Skin of body (tissue), 2 donors: ENCODE measurements around the gene GSC2. TPM values are rescaled to one million over a fixed set of nuclear protein-coding genes. Genes with fewer than 3 reads are reported as not detected.

ENCODE experiments used
- DNase-seq: peaks from one replicate; lab custom pipeline; 2025; lab: John Stamatoyannopoulos, UW
- total RNA-seq: library from RNA; depleted of rRNA; stranded (reverse); fragments of >200 nt; gene quantifications from one replicate; pipeline ENCODE4 v1.2.3, GENCODE V29; 2014

Gene GSC2
- total RNA-seq = not detected

GRCh38 chr22:19149991-19150390, at the start of gene GSC2:
Gene GSC2 (minus strand): TSS chr22:19150292. CDS start chr22:19150283, 9 bp downstream.
- DNase-seq = no peak

GRCh38 chr22:19199479-19199878, 49.4 kb upstream of the GSC2 start:
- no peak for DNase-seq

- DNase-seq = no peak
These were observed 48.1 kb upstream of the GSC2 start for GRCh38 chr22:19197997-19198865.

- no peak for DNase-seq
These were observed 46.9 kb upstream of the GSC2 start for GRCh38 chr22:19196841-19197612.

- no peak for DNase-seq
These were observed 46.0 kb upstream of the GSC2 start for GRCh38 chr22:19195796-19196731.

GRCh38 chr22:19194766-19195536, 44.9 kb upstream of the GSC2 start:
- DNase-seq = no peak

GRCh38 chr22:19193879-19194278, 43.8 kb upstream of the GSC2 start:
- DNase-seq = no peak

- DNase-seq = no peak
These were observed 37.8 kb upstream of the GSC2 start for GRCh38 chr22:19187716-19188563.

GRCh38 chr22:19184276-19184997, 34.3 kb upstream of the GSC2 start:
- DNase-seq = no peak

GRCh38 chr22:19183216-19183615, 33.1 kb upstream of the GSC2 start:
- DNase-seq = no peak

GRCh38 chr22:19182472-19183157, 32.5 kb upstream of the GSC2 start:
- DNase-seq = no peak

- DNase-seq = no peak
These were observed 31.8 kb upstream of the GSC2 start for GRCh38 chr22:19181786-19182471.

GRCh38 chr22:19180740-19181410, 30.8 kb upstream of the GSC2 start:
- no peak for DNase-seq

GRCh38 chr22:19180234-19180633, 30.1 kb upstream of the GSC2 start:
- DNase-seq = no peak

GRCh38 chr22:19179497-19180048, 29.5 kb upstream of the GSC2 start:
- DNase-seq = no peak

- DNase-seq = peak; percentile 71
These were observed 28.8 kb upstream of the GSC2 start, which contains the start of gene SLC25A1 for GRCh38 chr22:19178657-19179496. Gene SLC25A1 (minus strand): TSS chr22:19178736. CDS start chr22:19178673, 63 bp downstream.
